RWPE2 (cell line): Measurements from ENCODE around the gene FOXL1.
A peak's percentile ranks its signal among the peaks of the same experiment; 100 is the strongest.

Experiments
- ATAC-seq: fragments of 200-7000 bp; cut with Tn5 transposase; 3 replicates; pipeline ENCODE4 v1.9.1; 2021; ENCODE audit warnings: low read depth
- DNase-seq: peaks from one replicate; pipeline ENCODE4 v3.0.0-alpha.2; 2020; ENCODE audit warnings: low spot score
- H3K27ac ChIP-seq: fragments of 450-650 bp; 2 replicates; pipeline ENCODE4 v1.5.1; 2017; ENCODE audit warnings: mild to moderate bottlenecking; ENCODE audit not compliant: poor library complexity, severe bottlenecking
- H3K27me3 ChIP-seq: fragments of 250-450 bp; sonication (Bioruptor Pico); 2 replicates; pipeline ENCODE4 v1.5.1; 2021; ENCODE audit warnings: mild to moderate bottlenecking, moderate library complexity; ENCODE audit not compliant: insufficient read depth, poor library complexity, severe bottlenecking
- H3K36me3 ChIP-seq: fragments of 250-450 bp; sonication (Bioruptor Pico); 2 replicates; pipeline ENCODE4 v1.5.1; 2020; ENCODE audit warnings: low read depth, mild to moderate bottlenecking, moderate library complexity
- H3K4me1 ChIP-seq: fragments of 250-450 bp; sonication (Bioruptor Pico); 2 replicates; pipeline ENCODE4 v1.5.1; 2021; ENCODE audit warnings: mild to moderate bottlenecking, moderate library complexity; ENCODE audit not compliant: insufficient read depth, poor library complexity, severe bottlenecking
- H3K4me3 ChIP-seq: fragments of 250-450 bp; sonication (Bioruptor Pico); 2 replicates; pipeline ENCODE4 v1.5.1; 2021; ENCODE audit warnings: mild to moderate bottlenecking, moderate library complexity; ENCODE audit not compliant: severe bottlenecking
- H3K9me3 ChIP-seq: fragments of 250-450 bp; sonication (Bioruptor Pico); 2 replicates; pipeline ENCODE4 v1.5.1; 2021; ENCODE audit warnings: mild to moderate bottlenecking, moderate library complexity; ENCODE audit not compliant: severe bottlenecking
- CTCF ChIP-seq: fragments of 450-650 bp; IDR thresholded peaks from one replicate; pipeline ENCODE4 v1.5.1; 2017; ENCODE audit warnings: mild to moderate bottlenecking, moderate library complexity; ENCODE audit not compliant: poor library complexity, severe bottlenecking

Gene FOXL1

GRCh38 chr16:86566966-86567700 lies 11.2 kb upstream of the FOXL1 start:
- H3K9me3 ChIP-seq, result no peaks in the 10 kb centered on the region
- peak overlapping the region; percentile 76 for H3K27ac ChIP-seq
- H3K4me1 ChIP-seq, result peaks cover 7% of the 10 kb centered on the region
- peaks cover 14% of the 10 kb centered on the region for H3K27me3 ChIP-seq
- no peak for TF ChIP-seq CTCF
- DNase-seq (no peak), ATAC-seq (peak; percentile 59)
- H3K36me3 ChIP-seq, result peaks cover 12% of the 10 kb centered on the region; the same call in 1 of the 2 replicates
- peak overlapping the region; percentile 80 for H3K4me3 ChIP-seq

- Histone ChIP-seq H3K27ac (peak overlapping the region; percentile 76), H3K36me3 (peaks cover 12% of the 10 kb centered on the region; the same call in 1 of the 2 replicates), H3K4me3 (peak overlapping the region; percentile 80), H3K9me3 (no peaks in the 10 kb centered on the region), H3K27me3 (peaks cover 14% of the 10 kb centered on the region), H3K4me1 (peaks cover 7% of the 10 kb centered on the region)
- DNase-seq (no peak), ATAC-seq (peak; percentile 19)
- TF ChIP-seq CTCF, result peak; percentile 57
Measured at GRCh38 chr16:86567701-86568581, 10.4 kb upstream of the FOXL1 start.

- TF ChIP-seq CTCF, result no peak
- H3K27me3 ChIP-seq, result peaks cover 14% of the 10 kb centered on the region
Measured at GRCh38 chr16:86568677-86569623, 9.4 kb upstream of the FOXL1 start.

GRCh38 chr16:86569701-86570447 lies 8.5 kb upstream of the FOXL1 start:
- DNase-seq, result no peak
- peaks cover 14% of the 10 kb centered on the region for H3K27me3 ChIP-seq
- H3K4me1 ChIP-seq, result peaks cover 7% of the 10 kb centered on the region
- no peaks in the 10 kb centered on the region for H3K9me3 ChIP-seq
- no peak for TF ChIP-seq CTCF
- peak overlapping the region; percentile 76 for H3K27ac ChIP-seq
- peaks cover 12% of the 10 kb centered on the region; the same call in 1 of the 2 replicates for H3K36me3 ChIP-seq
- peak overlapping the region; percentile 80 for H3K4me3 ChIP-seq
- ATAC-seq, result no peak

More at GRCh38 chr16:86568677-86569623, 9.4 kb upstream of the FOXL1 start:
- H3K4me1 ChIP-seq, result peaks cover 7% of the 10 kb centered on the region
- no peaks in the 10 kb centered on the region for H3K9me3 ChIP-seq
- ATAC-seq (no peak), DNase-seq (no peak)
- peak overlapping the region; percentile 76 for H3K27ac ChIP-seq
- H3K4me3 ChIP-seq, result peak overlapping the region; percentile 80
- peaks cover 12% of the 10 kb centered on the region; the same call in 1 of the 2 replicates for H3K36me3 ChIP-seq
